ENCODE measurements around the gene PYGO2.
A peak's percentile ranks its signal among the peaks of the same experiment; 100 is the strongest.

DNA sequence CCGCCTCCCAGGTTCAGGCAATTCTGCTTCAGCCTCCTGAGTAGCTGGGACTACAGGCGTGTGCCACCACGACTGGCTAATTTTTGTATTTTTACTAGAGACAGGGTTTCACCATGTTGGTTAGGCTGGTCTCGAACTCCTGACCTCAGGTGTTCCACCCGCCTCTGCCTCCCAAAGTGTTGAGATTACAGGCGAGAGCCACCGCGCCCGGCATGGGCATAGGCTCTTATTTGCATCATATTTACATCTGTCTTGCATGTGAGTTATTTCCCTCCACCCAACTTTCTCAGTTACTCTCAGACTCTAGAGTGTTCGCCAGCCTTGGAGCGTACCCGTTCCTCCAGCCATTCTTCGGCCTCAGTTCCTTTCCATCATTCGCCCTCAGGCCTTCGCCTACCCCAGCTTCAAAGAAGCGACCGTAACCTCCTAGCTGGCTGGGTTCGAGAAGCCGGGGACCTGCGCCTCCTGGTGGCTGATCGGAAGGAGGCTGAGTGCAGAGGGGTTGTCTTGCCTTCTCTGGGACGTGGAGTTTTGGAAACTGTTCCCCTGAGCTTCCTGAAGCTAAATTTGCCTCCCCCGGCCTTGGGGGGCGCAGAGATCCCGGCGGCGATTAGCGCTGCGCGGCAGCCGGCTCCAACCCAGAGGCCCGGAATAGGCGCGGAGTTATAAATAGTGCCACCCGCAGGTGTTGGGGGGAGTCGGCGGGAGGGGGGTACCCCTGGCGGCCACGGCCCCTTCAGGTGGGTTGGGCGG lies 37.4 kb upstream of the PYGO2 start:
- TF ChIP-seq, protein P1, sequence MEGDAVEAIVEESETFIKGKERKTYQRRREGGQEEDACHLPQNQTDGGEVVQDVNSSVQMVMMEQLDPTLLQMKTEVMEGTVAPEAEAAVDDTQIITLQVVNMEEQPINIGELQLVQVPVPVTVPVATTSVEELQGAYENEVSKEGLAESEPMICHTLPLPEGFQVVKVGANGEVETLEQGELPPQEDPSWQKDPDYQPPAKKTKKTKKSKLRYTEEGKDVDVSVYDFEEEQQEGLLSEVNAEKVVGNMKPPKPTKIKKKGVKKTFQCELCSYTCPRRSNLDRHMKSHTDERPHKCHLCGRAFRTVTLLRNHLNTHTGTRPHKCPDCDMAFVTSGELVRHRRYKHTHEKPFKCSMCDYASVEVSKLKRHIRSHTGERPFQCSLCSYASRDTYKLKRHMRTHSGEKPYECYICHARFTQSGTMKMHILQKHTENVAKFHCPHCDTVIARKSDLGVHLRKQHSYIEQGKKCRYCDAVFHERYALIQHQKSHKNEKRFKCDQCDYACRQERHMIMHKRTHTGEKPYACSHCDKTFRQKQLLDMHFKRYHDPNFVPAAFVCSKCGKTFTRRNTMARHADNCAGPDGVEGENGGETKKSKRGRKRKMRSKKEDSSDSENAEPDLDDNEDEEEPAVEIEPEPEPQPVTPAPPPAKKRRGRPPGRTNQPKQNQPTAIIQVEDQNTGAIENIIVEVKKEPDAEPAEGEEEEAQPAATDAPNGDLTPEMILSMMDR (IDR thresholded peaks at IDR 0.05): peak; percentile 64 to 86 (median 83)
- no peak for TF ChIP-seq POLR2A (IDR thresholded peaks at IDR 0.05)

Data from testis (tissue), 2 donors.